Measurements from ENCODE around the gene CCDC88A. TPM values are rescaled to one million over a fixed set of nuclear protein-coding genes. Genes with fewer than 3 reads are reported as not detected.
A peak's percentile ranks its signal among the peaks of the same experiment; 100 is the strongest.

Gene CCDC88A
- total RNA-seq, 1 donor from 2014 or later, result 20.3 TPM

DNA sequence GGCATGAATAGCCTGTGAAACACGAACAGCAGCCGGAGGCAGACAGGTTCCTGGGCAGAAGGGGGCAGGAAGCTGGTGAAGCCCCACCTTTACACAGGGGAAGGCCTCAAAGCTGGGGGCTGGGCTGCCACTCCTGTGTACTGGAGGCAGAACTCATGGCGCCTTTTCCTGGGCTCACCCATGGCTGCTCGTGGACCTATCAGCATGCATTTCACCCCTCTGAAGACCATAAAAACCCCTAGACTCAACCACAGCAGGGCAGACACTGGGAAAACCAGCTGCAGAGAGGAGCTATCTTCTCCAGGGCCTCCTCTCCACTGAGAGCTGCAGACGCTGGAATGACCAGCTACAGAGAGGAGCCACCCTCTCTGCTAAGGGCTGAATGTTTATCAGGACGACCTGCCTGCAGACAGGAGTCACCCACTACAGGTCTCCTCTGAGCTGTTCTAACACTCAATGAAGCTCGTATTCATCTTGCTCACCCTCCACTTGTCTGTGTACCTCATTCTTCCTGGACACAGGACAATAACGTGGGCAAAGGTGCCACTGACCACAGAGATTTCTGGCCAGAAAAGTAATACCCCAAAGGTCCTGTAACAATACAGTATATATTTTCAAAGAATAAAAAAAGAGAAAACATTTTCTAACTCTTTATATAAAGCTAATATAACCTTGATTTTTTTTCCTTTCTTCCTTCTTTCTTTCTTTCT lies 18.9 kb upstream of the CCDC88A start:
- FAIRE-seq (no peak), DNase-seq (ENCODE audit: low read depth) (no peak)
- TF ChIP-seq, protein P1, sequence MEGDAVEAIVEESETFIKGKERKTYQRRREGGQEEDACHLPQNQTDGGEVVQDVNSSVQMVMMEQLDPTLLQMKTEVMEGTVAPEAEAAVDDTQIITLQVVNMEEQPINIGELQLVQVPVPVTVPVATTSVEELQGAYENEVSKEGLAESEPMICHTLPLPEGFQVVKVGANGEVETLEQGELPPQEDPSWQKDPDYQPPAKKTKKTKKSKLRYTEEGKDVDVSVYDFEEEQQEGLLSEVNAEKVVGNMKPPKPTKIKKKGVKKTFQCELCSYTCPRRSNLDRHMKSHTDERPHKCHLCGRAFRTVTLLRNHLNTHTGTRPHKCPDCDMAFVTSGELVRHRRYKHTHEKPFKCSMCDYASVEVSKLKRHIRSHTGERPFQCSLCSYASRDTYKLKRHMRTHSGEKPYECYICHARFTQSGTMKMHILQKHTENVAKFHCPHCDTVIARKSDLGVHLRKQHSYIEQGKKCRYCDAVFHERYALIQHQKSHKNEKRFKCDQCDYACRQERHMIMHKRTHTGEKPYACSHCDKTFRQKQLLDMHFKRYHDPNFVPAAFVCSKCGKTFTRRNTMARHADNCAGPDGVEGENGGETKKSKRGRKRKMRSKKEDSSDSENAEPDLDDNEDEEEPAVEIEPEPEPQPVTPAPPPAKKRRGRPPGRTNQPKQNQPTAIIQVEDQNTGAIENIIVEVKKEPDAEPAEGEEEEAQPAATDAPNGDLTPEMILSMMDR (IDR thresholded peaks at IDR 0.05; ENCODE audit: insufficient read depth, low read length, severe bottlenecking), result no peak
- Histone ChIP-seq H3K27me3 (ENCODE audit: control insufficient read depth, insufficient read depth, low read length) (no peaks in the 10 kb centered on the region), H3K36me3 (ENCODE audit: control insufficient read depth, insufficient read depth, low read length) (no peaks in the 10 kb centered on the region), H3K4me3 (ENCODE audit: low read depth, low read length) (no peak overlapping the region)

GRCh38 chr2:55437515-55438390 lies 18.1 kb upstream of the CCDC88A start:
- TF ChIP-seq, protein P1 (IDR thresholded peaks at IDR 0.05; ENCODE audit: insufficient read depth, low read length, severe bottlenecking), result no peak
- FAIRE-seq (no peak), DNase-seq (ENCODE audit: low read depth) (no peak)
- Histone ChIP-seq H3K27me3 (ENCODE audit: control insufficient read depth, insufficient read depth, low read length) (no peaks in the 10 kb centered on the region), H3K36me3 (ENCODE audit: control insufficient read depth, insufficient read depth, low read length) (no peaks in the 10 kb centered on the region), H3K4me3 (ENCODE audit: low read depth, low read length) (no peak overlapping the region)

- TF ChIP-seq, protein P1 (IDR thresholded peaks at IDR 0.05; ENCODE audit: insufficient read depth, low read length, severe bottlenecking), result peak; percentile 35
- no peaks in the 10 kb centered on the region for H3K27me3 ChIP-seq (ENCODE audit: control insufficient read depth, insufficient read depth, low read length)
- H3K36me3 ChIP-seq (ENCODE audit: control insufficient read depth, insufficient read depth, low read length), result no peaks in the 10 kb centered on the region
- no peak overlapping the region for H3K4me3 ChIP-seq (ENCODE audit: low read depth, low read length)
- DNase-seq (ENCODE audit: low read depth), result peak; percentile 43
- FAIRE-seq, result no peak
Observed at GRCh38 chr2:55431982-55432627, 12.4 kb upstream of the CCDC88A start.

GRCh38 chr2:55430211-55430975 lies 10.7 kb upstream of the CCDC88A start:
- Histone ChIP-seq H3K36me3 (ENCODE audit: control insufficient read depth, insufficient read depth, low read length) (no peaks in the 10 kb centered on the region), H3K27me3 (ENCODE audit: control insufficient read depth, insufficient read depth, low read length) (no peaks in the 10 kb centered on the region), H3K4me3 (ENCODE audit: low read depth, low read length) (no peak overlapping the region)
- TF ChIP-seq, protein P1 (IDR thresholded peaks at IDR 0.05; ENCODE audit: insufficient read depth, low read length, severe bottlenecking), result no peak
- FAIRE-seq (no peak), DNase-seq (ENCODE audit: low read depth) (peak; percentile 36)

DNA sequence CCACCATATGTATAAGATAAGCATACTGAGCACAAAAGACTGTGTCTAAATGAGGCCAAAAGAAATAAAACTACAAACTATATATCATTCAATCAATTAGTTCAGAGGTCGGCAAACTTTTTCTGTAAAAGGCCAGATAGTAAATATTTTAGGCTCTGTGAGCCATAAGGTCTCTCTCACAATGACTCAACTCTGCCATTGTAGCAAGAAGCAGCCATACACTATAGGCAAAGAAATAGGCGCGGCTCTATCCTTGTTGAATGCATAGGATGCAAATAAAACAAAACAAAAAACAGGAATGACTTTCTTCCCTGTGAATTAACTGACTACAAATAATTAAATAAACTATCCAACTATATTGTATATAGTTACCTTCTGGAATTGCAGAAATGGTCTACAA lies 8.6 kb upstream of the CCDC88A start:
- H3K27me3 ChIP-seq (ENCODE audit: control insufficient read depth, insufficient read depth, low read length), result no peaks in the 10 kb centered on the region
- H3K36me3 ChIP-seq (ENCODE audit: control insufficient read depth, insufficient read depth, low read length), result no peaks in the 10 kb centered on the region
- FAIRE-seq, result no peak
- H3K4me3 ChIP-seq (ENCODE audit: low read depth, low read length), result no peak overlapping the region
- peak; percentile 56 for DNase-seq (ENCODE audit: low read depth)
- TF ChIP-seq, protein P1 (IDR thresholded peaks at IDR 0.05; ENCODE audit: insufficient read depth, low read length, severe bottlenecking), result no peak

Data from bronchial epithelial cell (primary cell).